GM19467 (cell line): ENCODE data around the gene CFAP65.

Experiments
- ATAC-seq: cut with Tn5 transposase; IDR thresholded peaks from one replicate; pipeline ENCODE4 v1.9.1; 2021; ENCODE audit warnings: mild to moderate bottlenecking, moderate library complexity; ENCODE audit not compliant: unreplicated experiment

Gene CFAP65

DNA sequence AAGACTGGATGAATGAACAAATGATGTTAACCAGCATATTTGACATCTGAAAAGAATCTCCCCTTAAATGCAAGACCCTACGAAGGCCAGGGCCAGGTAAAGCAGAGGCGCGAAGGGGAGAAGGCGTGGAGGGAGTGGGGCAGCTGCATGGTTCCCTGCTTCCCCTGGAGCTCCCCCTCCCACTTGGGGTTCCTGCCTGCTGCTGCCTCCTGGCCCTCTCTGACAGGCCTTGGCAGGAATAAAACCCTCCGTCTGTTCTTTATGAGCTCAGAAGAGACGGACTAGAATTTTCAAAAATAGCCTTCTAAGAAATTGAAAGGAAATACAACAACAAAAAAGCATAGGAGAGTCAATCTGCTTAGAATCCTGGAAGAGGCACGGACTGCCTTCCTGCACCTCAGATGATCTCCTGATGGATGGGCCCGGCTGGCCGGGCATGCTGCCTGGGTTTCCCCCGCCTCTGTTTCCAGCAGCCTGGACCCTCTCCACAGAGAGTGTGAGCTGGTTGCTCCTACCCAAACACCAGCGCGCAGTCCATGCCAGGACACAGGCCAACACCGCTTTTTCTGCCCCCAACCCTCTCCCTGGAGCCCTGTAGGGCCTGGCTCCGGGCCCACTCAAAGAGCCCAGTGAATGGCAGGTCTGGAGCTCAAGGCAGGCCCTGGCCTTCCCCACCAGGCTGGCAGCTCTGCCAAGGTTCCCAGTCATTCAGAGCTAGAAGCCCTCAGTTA is 23.9 kb downstream of the CFAP65 start:
- no peak for ATAC-seq

DNA sequence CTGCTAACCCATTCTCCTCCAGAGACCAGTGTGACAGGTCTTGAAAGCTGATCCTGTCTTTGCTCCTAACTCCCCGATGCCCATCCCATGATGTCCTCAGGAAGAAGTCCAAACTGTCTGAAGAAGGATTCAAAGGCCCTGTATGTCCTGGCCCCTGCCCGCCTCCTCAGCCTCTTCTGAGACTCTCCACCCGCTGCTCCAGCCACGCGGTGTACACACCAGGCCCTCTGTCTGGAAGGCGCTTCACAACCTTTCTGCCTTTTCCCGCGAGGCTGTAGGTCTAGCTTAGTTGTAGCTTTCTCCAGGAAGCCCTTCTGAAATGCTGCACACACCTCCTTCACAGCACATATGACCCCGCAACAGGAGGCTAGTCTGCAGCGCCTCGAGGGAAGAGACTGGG is 24.6 kb downstream of the CFAP65 start:
- ATAC-seq: no peak

DNA sequence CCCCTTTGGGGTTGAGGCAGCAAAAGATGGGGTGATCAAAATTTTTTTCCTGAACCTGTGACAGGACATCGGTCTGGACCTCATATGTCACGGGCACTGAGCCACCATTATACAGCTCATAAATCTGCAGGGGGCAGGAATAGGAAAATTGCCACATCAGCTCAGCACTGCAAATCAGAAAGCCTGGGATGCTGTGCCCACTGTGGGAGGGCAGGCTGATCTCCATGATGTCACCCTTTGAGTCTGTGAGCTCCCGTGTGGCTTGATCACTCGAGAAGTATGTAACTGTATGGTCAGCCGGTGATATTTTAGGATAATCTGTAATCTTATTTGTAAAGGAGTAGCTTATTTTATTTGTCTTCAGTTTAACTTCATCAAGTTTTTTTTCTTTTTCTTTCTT is 30.4 kb downstream of the CFAP65 start:
- no peak for ATAC-seq

DNA sequence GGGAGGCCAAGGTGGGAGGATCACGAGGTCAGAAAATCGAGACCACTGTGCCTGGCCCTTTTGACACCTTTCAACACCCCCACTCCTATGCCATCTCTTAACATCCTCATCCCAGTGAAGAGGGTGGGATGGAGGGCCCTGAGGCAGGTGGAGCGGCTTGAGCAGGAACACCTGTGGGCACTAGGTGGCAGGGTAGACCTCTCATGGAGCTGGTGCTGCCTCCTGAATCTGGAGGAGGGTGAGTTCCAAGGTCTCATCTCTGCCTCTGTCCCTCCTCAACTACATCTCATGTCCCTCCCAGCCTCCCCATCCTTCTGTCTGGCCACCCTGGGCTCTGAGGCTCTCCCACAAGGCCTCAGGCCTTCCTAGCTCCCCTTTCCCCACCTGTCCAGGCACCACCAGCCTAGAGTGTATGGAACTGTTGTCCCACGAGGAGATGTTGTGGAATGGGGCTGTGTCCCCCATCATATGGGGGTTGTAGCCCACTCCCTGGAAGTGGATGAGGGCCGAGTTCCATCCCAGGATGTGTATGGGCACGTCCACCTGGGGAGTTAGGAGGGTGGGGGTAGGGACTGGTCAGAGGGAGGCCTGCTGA is 31.1 kb downstream of the CFAP65 start:
- no peak for ATAC-seq

DNA sequence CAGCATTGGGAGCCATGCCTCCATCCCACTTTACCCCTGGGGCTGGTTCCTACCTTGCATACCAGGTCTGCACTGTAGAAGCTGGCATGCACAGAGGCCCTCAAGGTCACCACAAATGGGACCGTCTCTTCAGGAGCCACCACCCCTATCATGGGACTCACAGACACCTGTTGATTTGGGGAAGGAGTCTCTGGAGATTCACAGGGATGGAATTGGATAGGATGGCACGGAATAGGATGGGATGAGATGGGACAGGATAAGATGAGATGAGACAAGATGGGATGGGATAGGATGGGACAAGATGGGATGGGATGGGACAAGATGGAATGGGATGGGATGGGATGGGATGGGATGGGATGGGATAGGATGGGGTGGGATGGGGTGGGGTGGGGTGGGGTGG is 32.0 kb downstream of the CFAP65 start:
- ATAC-seq: no peak

DNA sequence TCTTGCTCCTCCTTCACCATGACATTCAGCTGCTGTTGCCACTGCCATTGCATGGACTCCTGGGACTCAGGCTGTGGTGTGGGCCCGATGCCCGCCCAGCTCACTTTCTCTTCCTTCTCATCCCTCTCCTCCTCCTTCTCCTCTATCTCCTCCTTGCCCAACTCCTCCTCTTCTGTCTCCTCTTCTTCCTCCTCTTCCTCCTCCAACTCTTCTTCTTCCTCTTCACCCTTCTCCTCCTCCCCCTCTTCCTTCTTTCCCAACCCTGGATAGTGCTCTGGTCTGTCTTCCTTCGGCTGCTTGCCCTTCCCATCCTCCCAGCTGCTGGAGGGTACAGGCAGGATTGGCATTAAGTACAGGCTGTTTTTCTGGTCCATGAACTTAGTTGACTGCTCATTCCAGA is 37.3 kb downstream of the CFAP65 start:
- ATAC-seq: no peak

DNA sequence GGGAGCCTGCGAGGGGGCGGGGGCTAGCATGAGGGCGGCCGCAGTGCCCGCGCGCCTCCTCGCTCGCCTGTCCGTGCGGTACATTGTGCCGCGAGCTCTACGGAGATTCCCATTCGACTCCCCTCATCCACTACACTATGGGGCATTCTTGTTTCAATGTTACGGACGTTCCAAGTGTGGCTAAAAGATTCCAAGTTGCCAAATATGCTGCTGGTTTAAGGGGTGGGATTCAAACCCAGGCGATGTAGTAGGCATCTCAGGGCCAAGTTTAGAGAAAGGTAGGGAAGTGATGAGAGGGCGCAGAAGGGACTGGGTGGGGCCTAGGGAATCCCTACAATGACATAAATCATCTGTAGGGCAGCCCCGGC is 38.1 kb downstream of the CFAP65 start:
- ATAC-seq: no peak

DNA sequence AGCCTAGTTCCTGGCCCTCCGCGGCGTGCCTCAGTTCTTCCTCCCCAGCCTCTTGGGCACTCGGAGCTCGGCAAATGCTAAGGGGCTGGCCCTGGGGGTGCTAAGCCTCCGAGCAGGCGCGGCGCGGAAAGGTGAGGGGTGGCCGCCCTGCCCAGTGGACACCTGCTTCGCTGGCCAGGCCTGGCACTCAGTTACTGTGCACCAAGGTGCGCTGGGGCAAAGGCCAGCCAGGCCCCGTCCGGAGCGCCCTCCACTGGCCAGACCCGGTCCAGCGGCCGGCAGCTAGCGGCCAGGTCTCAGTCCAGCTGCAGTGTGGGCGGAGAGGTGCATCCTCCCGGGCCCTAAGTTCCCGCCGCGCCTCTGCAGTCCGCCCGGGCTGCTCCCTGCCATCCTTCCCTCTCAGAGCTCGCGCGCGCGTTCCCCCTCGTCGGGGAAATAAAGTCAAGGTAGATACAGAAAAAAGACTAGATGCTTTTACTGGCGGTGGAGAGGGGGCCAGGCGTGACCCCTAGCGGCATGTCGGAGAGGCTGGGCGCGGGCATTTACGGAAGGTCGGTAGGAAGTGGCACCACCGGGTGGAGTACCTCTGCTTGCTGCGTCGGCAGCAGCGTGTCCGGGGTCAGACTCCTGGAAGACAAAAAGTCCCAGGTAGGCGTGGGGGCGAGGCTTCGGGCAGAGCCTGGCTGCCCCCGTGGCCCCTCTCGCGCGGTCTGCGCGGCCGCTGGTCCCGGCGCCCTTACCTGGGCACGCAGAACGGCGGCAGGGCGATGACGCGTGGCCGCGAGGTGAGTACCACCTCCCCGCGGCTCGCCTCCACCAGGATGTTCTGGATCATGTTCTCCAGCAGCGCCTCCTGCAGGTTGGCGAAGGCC is 38.7 kb downstream of the CFAP65 start:
- ATAC-seq: no peak

DNA sequence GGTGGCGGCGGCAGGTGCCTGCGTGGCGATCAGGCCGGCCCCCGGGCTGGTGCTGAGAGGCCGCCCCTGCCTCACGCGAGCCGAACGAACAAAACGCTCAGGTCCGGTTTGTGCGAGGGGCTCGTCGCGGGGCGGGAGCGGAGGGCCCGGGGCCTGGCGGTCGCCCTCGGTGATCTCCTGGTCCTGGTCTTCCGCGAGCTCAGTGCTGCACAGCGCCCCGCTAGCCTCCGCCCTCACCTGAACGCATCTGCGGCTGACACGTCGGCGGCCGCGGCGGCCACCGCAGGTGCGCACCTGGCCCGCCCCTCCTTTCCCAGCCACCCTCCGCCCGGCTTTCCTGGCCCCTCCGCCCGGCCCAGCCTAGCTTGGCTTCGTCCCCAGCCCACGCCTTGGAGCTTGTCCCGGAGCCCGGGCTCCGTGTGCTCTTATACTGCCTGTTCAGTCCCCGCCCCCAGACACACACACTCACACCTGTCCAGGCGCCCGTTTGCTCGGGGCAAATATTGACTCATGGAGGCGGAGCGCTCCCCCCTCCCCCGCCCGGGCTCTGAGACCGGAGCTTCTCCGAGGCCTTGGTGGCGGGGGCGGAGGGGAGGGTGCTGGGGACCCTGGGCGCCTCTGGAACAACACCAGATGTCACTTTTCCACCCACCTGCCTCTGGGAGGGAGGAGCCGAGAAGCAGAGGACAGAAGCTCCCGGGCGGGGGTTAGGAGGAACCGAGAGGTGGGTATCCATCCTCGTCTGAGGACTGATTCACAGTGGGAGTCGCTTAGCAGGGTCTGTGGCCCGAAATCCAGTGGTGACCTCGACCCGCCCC is 39.5 kb downstream of the CFAP65 start:
- no peak for ATAC-seq

DNA sequence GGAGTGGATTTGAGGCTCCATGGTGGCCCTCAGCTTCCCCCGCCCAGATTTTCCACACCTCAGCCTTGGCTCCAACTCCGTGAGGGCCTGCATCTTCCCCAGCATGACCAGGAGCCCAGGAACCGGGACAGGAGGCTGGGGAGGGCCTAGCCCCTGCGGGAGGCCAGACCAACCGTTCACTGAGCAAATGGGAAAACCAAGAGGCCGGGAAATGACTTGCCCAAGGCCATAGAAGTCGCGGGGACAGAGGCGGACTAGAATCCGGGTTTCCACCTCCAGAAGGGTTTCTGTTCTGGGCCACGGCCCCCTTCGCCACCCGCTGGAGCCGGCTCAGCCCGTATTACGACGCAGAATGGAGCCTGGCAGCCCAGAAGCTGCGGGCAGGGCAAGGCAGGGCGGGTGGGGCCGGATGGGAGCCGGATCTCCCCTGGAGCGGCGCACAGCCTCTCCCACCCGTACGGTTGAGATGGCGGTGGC is 40.2 kb downstream of the CFAP65 start:
- ATAC-seq: no peak

DNA sequence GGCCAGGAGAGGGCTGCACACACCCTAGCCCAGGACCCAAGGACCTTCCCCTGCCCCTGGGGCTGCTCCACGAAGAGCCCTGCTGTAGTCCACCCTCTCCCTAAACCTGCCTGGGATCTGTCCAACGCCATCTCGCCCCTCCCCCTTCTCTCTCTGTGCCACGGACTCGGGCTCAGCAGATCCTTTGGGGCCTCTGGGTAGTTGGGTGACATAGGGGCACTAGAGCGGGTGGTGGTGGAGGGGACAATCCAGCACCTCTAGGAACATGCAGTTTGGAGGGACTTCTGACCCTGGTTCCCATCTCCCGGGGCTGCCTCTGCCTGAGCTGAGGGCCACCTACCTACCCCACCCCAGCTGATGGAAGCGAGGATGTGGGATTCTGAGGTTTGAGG is 40.8 kb downstream of the CFAP65 start:
- ATAC-seq: no peak

DNA sequence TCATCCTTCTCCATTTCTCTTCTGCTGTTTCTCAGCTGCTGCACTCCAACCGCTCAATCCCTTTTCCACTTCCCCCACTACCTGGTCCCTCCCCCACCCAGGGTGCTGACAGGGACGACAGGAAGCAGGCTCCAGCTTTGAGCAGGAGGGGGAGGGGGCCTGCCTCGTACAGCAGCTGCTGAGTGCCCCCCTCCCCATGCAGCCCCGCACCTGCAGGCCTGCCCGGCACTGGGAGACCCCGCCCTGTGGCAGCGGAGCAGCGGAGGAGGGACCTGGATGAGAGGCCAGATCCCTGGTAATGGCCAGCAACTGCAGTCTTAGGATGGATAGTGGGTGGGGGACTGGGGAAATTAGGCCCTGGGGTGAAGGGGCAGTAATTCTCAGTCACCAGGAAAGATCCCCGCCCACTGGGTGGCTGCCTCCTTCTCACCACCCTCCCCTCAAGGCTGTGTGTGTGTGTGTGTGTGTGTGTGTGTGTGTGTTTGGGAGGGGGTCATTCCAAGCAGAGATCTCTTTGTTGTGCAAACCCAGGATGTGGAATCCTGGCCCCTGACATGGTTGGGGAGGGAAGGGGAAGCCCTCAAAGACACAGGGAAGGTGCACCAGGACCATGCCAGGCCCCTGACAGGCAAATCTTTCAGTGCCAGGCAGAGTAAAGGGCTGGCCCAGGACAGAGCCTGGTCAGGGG is 41.3 kb downstream of the CFAP65 start:
- no peak for ATAC-seq

DNA sequence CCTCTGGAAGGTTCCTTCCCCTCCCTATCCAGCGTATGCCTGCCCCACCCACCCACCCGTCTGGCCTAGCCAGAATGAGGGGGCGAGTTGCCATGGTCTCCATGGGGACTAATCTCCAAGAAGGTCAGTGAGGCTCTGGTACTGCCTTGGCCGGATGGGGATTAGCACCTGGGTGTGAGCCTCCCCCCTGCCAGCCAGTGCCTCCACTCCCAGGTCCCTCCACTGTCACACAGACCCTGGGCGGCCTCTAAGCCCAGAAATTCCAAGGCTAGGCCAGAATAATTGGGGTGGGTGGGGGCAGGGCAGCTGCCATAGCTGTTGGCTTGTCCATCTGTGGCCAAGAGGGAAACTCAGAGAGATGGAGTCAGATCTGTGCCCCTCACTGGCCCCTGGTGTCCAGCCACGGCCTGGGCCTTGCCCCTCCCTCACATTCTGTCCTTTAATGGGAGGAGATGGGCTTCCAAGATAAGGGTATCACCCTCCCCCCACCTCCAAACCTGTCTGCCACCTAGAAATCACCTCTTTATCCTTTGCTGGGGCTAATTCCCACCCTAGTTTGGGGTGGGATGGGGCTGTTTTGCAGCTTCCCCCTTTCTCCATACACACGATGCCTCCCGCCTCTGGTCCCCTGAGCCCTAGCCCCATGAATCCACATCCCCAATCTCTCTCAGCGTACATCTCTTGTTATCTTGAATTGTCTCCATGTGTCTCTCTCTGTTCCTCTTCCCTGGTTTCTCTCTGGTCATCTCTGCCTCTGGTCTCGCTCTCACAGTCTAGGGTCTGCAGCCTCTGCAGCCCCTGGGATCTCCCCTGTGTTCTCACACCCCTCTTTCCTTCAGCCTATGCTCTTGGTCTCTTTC is 42.1 kb downstream of the CFAP65 start:
- ATAC-seq: no peak

DNA sequence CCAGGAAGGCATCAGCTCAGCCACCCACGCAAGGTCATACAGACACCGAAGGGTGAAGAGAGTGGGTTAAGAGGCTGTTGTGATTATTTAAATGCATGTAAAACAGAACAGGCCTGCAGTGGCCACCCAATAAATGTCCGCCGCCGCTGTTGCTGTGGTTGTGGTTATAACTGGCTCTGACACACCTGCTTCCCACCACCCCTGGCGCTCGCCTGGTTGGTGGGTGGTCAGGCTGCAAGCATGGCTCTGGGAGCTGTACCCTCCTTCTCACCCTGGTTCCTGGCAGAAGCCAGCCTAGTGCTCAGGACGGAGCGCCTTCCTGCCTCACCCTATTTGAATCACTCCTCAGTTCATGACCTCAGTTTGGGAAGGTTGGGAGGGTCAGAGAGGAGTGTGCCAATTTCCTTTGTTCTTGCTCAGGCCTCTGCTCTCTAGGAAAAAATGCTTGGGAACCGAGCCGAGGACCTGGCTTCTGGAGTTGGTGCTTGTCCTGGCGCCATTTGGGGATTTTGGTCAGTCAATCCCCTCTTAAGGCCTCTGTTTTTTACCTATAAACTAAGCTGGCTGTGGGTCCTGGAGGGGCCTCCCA is 42.8 kb downstream of the CFAP65 start:
- ATAC-seq: no peak

DNA sequence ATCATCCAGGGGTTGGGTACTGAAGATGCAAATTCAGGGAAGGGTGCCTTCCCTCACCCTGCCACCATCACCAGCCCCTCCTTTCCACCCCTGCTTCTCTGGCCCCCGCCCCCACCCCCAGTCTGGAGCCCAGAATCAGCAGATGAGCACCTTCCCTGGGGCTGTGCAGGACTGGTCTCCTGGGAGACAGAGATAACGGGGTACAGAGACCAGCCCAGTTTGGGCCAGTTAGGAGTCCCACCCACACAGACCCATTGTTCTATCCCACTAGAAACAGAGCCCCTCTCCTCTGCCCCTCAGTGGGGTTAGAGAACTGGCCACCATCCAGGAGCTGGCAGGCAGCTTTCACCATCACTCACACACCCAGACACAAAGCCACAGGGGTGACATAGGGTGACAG is 43.6 kb downstream of the CFAP65 start:
- no peak for ATAC-seq

DNA sequence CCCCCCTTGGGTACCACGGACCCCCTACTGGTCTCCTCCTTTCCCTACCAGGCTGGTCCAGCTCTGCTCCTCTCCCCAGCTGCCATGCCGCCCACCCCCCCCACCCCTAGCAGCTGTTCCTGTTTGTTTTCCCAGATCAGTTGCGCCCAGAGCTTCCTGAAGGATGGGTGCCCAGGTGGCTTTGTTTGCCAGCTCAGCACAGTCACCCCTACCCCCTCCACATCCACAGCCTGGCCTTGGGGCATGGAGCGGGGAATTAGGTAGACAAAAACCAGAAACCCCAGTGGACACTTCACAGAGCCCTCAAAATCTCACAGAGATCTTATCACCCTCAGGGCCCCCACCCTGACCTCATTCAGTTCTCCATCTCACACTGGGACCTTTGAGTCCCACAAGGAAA is 44.4 kb downstream of the CFAP65 start:
- no peak for ATAC-seq

DNA sequence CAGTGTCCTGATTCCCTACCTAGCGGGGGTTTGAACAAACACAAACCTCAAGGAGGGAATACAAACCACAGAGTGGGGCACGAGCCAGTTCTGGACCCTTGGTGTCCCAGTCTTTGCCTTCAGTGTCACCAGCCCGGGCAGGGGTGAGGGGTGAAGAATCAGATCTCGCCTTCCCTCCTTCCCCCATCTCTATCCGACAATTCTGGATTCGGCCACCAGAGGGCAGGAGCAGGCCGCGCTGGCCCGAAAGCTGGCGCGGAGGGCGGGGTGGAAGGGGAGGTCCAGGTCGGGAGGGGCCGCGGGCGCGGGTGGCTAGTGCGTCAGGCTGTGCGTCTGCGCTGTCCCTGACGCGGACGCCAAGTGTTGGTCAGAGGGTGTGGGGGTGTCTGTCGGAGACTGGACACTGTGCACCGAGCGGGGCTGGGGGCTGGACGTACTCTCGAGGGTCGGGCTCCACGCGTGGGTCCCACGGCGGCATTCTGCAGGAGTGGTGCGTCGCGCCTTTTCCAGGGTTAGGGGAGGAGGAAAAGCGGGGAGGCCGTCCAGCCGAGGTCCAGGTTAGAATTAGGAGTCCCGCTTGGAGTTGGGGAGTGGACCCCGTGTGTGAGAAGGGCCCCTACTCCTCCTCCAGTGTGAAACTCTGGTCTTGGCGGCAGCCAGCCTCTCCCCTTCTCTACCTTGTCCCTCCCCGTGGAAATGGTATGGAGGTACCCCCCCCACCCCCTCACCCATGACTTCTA is 45.2 kb downstream of the CFAP65 start:
- ATAC-seq: peak; percentile 80

DNA sequence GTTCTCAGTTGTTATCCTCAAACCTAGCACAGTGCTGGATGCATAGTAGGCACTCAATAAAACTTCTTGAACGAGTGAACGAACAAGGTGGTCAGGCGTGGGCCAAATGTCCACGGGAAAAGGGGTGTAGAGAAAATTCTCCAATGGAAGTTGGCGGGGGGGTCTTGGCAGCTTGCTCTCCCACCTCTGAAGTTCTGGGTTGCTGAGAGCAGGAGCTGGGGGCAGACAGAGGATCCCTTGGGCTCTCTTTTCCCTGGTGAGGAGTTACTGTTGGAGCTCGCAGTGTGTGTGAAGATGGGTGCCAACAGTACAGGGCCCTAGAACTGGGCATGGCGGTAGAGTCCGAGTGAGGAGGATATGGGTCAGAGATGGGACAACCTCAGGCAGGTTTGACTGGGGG is 45.8 kb downstream of the CFAP65 start:
- no peak for ATAC-seq
